H1 (cell line): ENCODE data around the gene NLGN4X. TPM values are rescaled to one million over a fixed set of nuclear protein-coding genes. Genes with fewer than 3 reads are reported as not detected.

Experiments used
- CTCF ChIP-seq, 3 experiments: IDR thresholded peaks; 1 replicate in 2 of 3; 2 replicates in 1 of 3; pipeline versions ENCODE4 v1.5.1 to v1.6.1; 2011; ENCODE audit warnings: low read length in 3 of 3, mild to moderate bottlenecking in 3 of 3, inconsistent platforms in 2 of 3, low read depth in 1 of 3, moderate library complexity in 1 of 3; ENCODE audit not compliant: insufficient read depth in 1 of 3; ENCODE audit errors: control extremely low read depth in 1 of 3
- EGR1 ChIP-seq: IDR thresholded peaks from 2 replicates; pipeline ENCODE4 v1.6.1; 2011; ENCODE audit warnings: low read depth, low read length, borderline replicate concordance
- HDAC6 ChIP-seq: IDR thresholded peaks from one replicate; pipeline ENCODE4 v1.7.1; 2012; ENCODE audit warnings: low read depth, mild to moderate bottlenecking, inconsistent platforms, low read length, moderate library complexity
- JUND ChIP-seq: IDR thresholded peaks from 2 replicates; pipeline ENCODE4 v1.6.1; 2011; ENCODE audit warnings: mild to moderate bottlenecking, improper control_type of control experiment, low read length
- KDM4A ChIP-seq: IDR thresholded peaks from one replicate; pipeline ENCODE4 v1.7.1; 2012; ENCODE audit warnings: low read depth, mild to moderate bottlenecking, moderate library complexity, low read length, inconsistent platforms; ENCODE audit not compliant: severe bottlenecking
- KDM5A ChIP-seq: fragments of 200-600 bp; IDR thresholded peaks from 2 replicates; pipeline ENCODE4 v1.7.1; 2012; ENCODE audit warnings: mild to moderate bottlenecking, low read length, inconsistent platforms, mixed read lengths
- TBP ChIP-seq: IDR thresholded peaks from 2 replicates; pipeline ENCODE4 v1.6.1; 2011; ENCODE audit warnings: low read depth, low read length, improper control_type of control experiment
- polyA plus RNA-seq, 7 experiments: library from polyadenylated mRNA; depleted of rRNA in 3 of 7; stranded (reverse) in 5 of 7; unstranded in 2 of 7; fragments of >200 nt in 5 of 7; fragments of 200-250 nt in 2 of 7; gene quantifications; 1 replicate in 5 of 7; 2 replicates in 1 of 7; 4 replicates in 1 of 7; pipeline versions ENCODE4 v1.2.1 to v1.2.3, GENCODE V29; 2011 to 2013; ENCODE audit warnings: missing spikeins in 2 of 7, mixed read lengths in 2 of 7
- total RNA-seq: library from RNA; stranded (reverse); fragmentation: NEBNext Ultra II Directional; extraction: Animal tissue kit (Norgen Biotek cat#: 25700); gene quantifications from 2 replicates; pipeline ENCODE4 v1.2.1, GENCODE V29; 2021

NLGN4X gene
- total and polyA plus RNA-seq, 2 of the 8 experiments (the other 6 are each of a cell fraction or from before 2014, with no cell fraction given) = 104 to 124 TPM

GRCh38 chrX:6223516-6223915 lies 5.2 kb downstream of the NLGN4X start (continued):
- no peak for TF ChIP-seq CTCF (IDR thresholded peaks at IDR 0.05; ENCODE audit: control extremely low read depth in 1 of 3, insufficient read depth in 1 of 3, low read depth in 1 of 3, low read length in 3 of 3)
- no peak for TF ChIP-seq EGR1
- no peak for TF ChIP-seq JUND
- TF ChIP-seq KDM4A = no peak
- no peak for TF ChIP-seq KDM5A
- no peak for TF ChIP-seq HDAC6
- TF ChIP-seq TBP = no peak
